Kidney (tissue), 14 donors: ENCODE measurements around the gene TRAFD1. TPM values are rescaled to one million over a fixed set of nuclear protein-coding genes. Genes with fewer than 3 reads are reported as not detected.
"Not testable (repeated sequence)": the region's sequence is repeated elsewhere in the genome, so short reads cannot be mapped to it uniquely, and the experiment has no call there.

Experiments
- DNase-seq, 5 donors: peaks; one replicate each; pipeline ENCODE4 v3.0.0-alpha.2; 2013 to 2020
- FAIRE-seq: peaks from 2 replicates; lab custom pipeline; 2012; peaks lifted over from hg19 to GRCh38; lab: Jason Lieb, UNC
- H3K27ac ChIP-seq, 2 donors: one replicate each; pipeline ENCODE4 v1.7.0; 2013; ENCODE audit warnings: low read depth in 2 of 2, low read length in 2 of 2, inconsistent platforms in 1 of 2
- H3K27me3 ChIP-seq: one replicate; pipeline ENCODE4 v1.7.1; 2013; ENCODE audit warnings: low read length, inconsistent platforms; ENCODE audit not compliant: control insufficient read depth, insufficient read depth
- H3K36me3 ChIP-seq, 3 donors: one replicate each; pipeline versions ENCODE4 v1.7.0 to v1.7.1; 2013; ENCODE audit warnings: low read length in 3 of 3, control low read depth in 1 of 3, inconsistent platforms in 1 of 3; ENCODE audit not compliant: insufficient read depth in 3 of 3, control insufficient read depth in 2 of 3
- H3K4me1 ChIP-seq, 3 donors: one replicate each; pipeline versions ENCODE4 v1.7.0 to v1.7.1; 2013; ENCODE audit warnings: low read length in 3 of 3, inconsistent platforms in 1 of 3, low read depth in 1 of 3; ENCODE audit not compliant: control insufficient read depth in 2 of 3, insufficient read depth in 2 of 3
- H3K4me3 ChIP-seq, 3 donors: one replicate each; pipeline versions ENCODE4 v1.7.0 to v1.8.1; 2013; ENCODE audit warnings: low read length in 3 of 3, control low read depth in 1 of 3, inconsistent platforms in 1 of 3
- H3K9ac ChIP-seq, 3 donors: one replicate each; pipeline versions ENCODE4 v1.7.0 to v1.7.1; 2013; ENCODE audit warnings: low read length in 3 of 3, control low read depth in 1 of 3, inconsistent platforms in 1 of 3
- H3K9me3 ChIP-seq, 3 donors: one replicate each; pipeline versions ENCODE4 v1.7.0 to v1.7.1; 2013; ENCODE audit warnings: low read length in 3 of 3, control low read depth in 1 of 3, inconsistent platforms in 1 of 3; ENCODE audit not compliant: control insufficient read depth in 2 of 3, insufficient read depth in 1 of 3
- CTCF ChIP-seq: IDR thresholded peaks from 3 replicates; pipeline ENCODE4 v1.5.1; 2012; ENCODE audit warnings: mild to moderate bottlenecking, moderate library complexity, borderline replicate concordance; ENCODE audit not compliant: insufficient read depth; ENCODE audit errors: extremely low read depth
- intact Hi-C: fragments of 100-400 bp; cut with DNase I; formaldehyde crosslinking; loops from one replicate; pipeline ENCODE4 v1.11.1; 2022
- polyA plus RNA-seq: library from polyadenylated mRNA; stranded (reverse); fragments of 350-450 nt; fragmentation: Illumina TruSeq; extraction: RNeasy Lipid Tissue Mini Kit (QIAGEN cat#74804); gene quantifications from one replicate; pipeline ENCODE4 v1.2.3, GENCODE V29; 2014; ENCODE audit warnings: low read depth, low replicate concordance; ENCODE audit not compliant: insufficient read depth
- total RNA-seq: library from RNA; stranded (reverse); fragmentation: NEBNext Ultra II Directional; extraction: Animal tissue kit (Norgen Biotek cat#: 25700); gene quantifications from one replicate; pipeline ENCODE4 v1.2.1, GENCODE V29; 2021
- donor health status: control.
- donor health status: control.
- donor health status: control.
- donor health status: control.
- donor health status: control.
- donor health status: DM: yes; HTN: yes; CAD: no.
- donor health status: Normal renal cell carcinoma (clear cell type).

Gene TRAFD1
- total and polyA plus RNA-seq, 2 donors from 2014 or later = 16.4 to 27.1 TPM

- intact Hi-C loops = no loop called here
- DNase-seq = peak; percentile 91 to 97 (median 95)
- Histone ChIP-seq H3K9ac (peak within 1 kb of the TSS; percentile 83 to 100 (median 100)), H3K4me1 (peaks cover 0 to 16% (median 4%) of the 10 kb centered on the region in 3 donors), H3K27ac (peak within 1 kb of the TSS; percentile 97 to 98), H3K9me3 (no peaks in the 10 kb centered on the region), H3K27me3 (no peaks in the 10 kb centered on the region), H3K4me3 (peak within 1 kb of the TSS; percentile 100), H3K36me3 (no peaks in the 10 kb centered on the region)
- TF ChIP-seq CTCF = no peak
- no peak for FAIRE-seq
Measured at GRCh38 chr12:112108202-112109079, 16.9 kb upstream of the TRAFD1 start, which contains the start of gene NAA25. TSS of gene NAA25 (minus strand) at chr12:112108783. CDS start at chr12:112108773, 10 bp downstream.

GRCh38 chr12:112110787-112111662 lies 14.3 kb upstream of the TRAFD1 start:
- H3K36me3 ChIP-seq, intact Hi-C loops, H3K9me3 ChIP-seq, H3K27me3 ChIP-seq, H3K9ac ChIP-seq, H3K27ac ChIP-seq, DNase-seq, H3K4me3 ChIP-seq, FAIRE-seq: not testable (repeated sequence)
- peaks cover 0 to 16% (median 4%) of the 10 kb centered on the region in 3 donors for H3K4me1 ChIP-seq

GRCh38 chr12:112111931-112112330 lies 13.4 kb upstream of the TRAFD1 start:
- H3K4me1 ChIP-seq = peaks cover 0 to 16% (median 7%) of the 10 kb centered on the region in 3 donors
- FAIRE-seq (no peak), DNase-seq (peak in 3 of 5 donors; percentile 24 to 42 (median 36))
- H3K4me3 ChIP-seq = no peak overlapping the region
- H3K27me3 ChIP-seq = no peaks in the 10 kb centered on the region
- intact Hi-C loops = no loop called here
- peak overlapping the region in 1 of 2 donors; percentile 23 for H3K27ac ChIP-seq
- TF ChIP-seq CTCF = no peak
- H3K36me3 ChIP-seq = no peaks in the 10 kb centered on the region
- H3K9me3 ChIP-seq = no peaks in the 10 kb centered on the region
- peak overlapping the region in 1 of 3 donors; percentile 7 for H3K9ac ChIP-seq
